ENCODE data around the gene SMIM10L2A.
"Not testable (repeated sequence)": the region's sequence is repeated elsewhere in the genome, so short reads cannot be mapped to it uniquely, and the experiment has no call there.

Gene SMIM10L2A

DNA sequence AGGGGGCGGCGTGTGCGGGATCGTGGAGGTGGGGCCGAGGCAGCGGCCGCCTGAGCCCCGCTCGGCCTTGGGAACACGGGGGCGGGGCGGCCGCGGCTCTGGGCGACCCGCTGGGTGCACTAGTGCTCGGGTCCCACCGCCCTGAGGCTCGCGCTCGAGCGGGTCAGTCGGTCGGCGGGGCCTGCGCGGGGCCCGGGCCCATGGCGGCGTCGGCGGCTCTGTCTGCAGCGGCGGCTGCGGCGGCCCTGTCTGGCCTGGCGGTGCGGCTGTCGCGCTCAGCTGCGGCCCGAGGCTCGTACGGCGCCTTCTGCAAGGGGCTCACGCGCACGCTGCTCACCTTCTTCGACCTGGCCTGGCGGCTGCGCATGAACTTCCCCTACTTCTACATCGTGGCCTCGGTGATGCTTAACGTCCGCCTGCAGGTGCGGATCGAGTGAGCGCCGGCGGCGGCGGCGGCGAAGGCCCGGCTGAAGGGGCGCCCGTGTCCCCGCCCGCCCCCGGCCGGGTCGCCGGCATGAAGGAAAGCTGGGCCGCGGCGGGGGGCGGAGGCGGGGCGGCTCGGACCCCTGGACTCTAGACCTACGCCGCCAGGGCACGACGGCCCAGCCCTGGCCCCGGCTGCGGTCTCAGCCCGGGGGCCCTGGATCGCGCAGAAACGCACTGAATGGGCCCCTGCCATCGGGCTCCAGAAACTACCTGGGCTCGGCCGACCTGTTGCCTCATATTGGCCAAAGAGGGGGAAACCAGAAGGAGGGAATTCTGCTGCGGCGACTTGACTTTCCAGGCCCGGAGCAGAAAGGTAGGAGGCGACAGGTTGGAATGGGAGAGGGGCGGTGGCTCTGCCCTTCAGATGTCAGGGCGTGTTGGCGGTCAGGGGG, at the start of gene SMIM10L2A:
Gene SMIM10L2A (plus strand): TSS at position 13 of the 878 bp plus-strand sequence. CDS start 188 bp downstream, at position 201.
- DNase-seq (ENCODE audit: extremely low read depth in 1 of 2, low read depth in 1 of 2), result no peak

DNA sequence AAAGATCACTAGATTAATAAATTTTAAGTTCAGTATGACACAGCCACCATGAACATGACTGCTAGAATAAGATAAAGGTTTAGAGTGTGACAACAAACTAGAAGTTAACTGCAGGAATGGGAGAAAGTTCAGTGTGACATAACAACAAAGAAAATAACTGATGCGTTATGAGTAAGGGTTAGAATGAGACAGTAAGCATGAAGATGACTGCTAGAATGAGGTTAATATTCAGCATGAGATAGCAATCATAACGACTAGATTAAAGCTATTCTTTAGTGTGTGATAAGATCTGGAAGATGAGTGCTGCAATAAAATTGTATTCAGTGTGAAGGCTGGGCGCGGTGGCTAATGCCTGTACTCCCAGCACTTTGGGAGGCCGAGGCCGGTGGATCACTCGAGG, 48.4 kb upstream of the SMIM10L2A start:
- no peak for DNase-seq (ENCODE audit: extremely low read depth in 1 of 2, low read depth in 1 of 2)

- DNase-seq (ENCODE audit: extremely low read depth in 1 of 2, low read depth in 1 of 2), result no peak
These were observed 39.5 kb upstream of the SMIM10L2A start for GRCh38 chrX:135382260-135382659.

DNA sequence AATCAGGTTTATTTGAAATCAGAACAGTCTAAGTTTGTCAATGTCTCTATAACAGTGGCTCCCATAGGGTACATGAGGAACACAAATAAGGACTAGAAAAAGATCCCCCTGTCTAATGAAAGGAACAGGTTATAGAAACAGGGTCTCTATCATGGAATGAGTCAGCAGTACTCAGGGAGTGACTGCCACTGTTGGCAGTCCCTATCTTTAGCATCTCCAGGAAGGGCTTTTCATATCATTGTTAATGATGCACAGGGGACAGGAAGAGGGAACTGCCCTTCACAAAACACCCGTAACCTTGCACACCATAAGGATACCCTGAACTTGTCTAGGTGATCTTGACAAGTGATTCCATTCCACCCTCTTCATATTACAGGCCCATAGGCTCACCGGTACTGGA, 38.5 kb upstream of the SMIM10L2A start:
- no peak for DNase-seq (ENCODE audit: extremely low read depth in 1 of 2, low read depth in 1 of 2)

DNA sequence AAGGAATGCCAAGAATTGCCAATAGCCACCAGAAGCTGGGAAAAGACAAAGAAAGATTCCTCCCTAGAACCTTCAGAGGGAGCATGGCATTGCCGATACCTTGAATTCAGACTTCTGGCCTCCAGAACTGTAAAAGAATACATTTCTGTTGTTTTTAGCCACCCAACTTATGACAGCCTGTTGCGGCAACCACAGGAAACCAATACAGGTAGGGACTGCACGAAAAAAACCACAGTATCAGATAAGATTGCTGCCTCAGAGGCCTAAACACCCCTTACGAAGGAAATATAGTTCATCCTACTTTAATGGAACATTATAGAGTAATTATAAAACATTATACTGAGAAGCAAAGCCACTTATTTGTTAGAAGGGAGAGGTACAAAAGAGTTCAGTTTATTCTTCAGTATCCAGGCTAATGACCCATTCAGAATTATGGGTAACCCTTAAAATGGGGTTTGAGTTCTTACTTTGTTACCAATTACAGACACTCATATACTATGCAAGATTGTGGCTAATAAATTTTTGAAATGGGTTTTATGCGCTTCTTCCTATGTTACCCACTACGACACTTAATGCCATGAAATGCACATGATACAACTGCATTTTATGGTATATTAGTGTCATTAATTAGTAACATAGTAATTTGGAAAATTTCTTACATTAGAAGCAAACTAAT, 37.4 kb upstream of the SMIM10L2A start:
- DNase-seq (ENCODE audit: extremely low read depth in 1 of 2, low read depth in 1 of 2), result peak in 1 of 2 donors; percentile 6

DNA sequence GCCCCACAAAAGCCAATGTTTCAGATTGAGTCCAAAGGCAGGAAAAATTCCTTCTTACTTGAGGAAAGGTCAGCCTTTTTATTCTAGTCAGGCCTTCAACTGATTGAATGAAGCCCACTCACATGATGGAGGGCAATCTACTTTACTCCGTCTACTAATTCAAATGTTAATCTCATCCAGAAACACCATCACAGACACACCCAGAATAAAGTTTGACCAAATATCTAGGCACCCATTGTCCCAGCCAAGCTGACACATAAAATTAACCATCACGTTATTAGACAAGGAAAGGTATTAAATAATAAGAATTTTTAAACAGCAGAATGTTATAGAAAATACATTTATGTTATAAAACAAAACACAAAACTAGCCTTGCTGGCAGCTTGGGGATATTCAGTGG, 32.9 kb upstream of the SMIM10L2A start:
- no peak for DNase-seq (ENCODE audit: extremely low read depth in 1 of 2, low read depth in 1 of 2)

DNA sequence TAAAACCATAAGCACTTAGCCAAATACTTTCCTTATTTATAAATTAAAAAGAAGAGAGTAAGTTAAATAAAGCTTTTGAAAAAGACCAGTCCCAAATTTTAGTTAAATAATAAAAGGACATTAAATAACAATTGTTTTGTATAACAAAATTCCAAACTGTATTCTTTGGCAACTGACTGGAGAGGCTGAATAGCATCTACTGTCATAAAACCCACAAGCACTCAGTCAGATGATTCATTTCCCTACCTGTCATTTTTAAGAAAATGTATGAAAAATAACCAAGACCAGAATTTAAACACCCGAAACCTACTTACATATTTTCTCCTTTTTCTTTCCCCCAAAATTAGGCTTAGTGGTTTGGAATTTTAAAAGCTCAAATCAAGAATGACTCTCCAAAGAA, 32.5 kb upstream of the SMIM10L2A start:
- DNase-seq (ENCODE audit: extremely low read depth in 1 of 2, low read depth in 1 of 2), result no peak

DNA sequence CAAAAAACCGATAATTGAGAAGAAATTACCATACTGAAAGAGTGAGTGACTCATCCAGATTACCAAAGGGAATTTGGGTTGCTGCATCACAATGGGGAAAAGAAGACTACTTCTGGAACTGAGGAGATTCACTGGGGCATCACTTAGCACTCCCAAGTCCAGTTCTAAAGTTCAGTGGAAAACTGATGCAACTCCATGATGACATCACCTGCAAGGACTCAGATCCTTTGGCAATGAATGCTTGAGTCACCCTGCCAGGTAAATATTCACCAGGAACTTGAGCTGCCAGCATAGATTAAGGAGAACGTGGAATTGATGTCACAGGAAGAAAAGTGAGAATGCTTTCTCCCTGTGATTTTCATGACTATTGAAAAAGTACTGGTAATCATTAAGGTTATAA, 32.0 kb upstream of the SMIM10L2A start:
- no peak for DNase-seq (ENCODE audit: extremely low read depth in 1 of 2, low read depth in 1 of 2)

DNA sequence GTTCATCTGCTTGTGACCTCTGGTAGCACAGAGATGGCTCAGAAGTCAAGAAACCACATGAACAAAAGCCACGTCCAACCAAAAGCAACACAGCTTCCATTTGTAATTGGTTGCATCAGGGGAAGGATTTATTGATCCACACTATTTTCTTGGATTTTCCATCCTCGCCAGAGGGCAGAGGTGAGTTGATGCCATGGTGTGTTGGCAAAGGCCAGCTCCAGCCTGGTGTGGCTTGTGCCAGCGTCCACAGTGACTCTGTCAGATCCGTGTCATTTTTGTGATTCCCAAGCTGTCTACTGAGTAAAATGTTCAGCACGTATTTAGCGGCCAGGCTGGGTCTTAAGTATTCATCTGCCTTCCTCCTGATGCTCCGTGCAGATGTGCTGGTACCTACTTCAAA, 30.0 kb upstream of the SMIM10L2A start:
- no peak for DNase-seq (ENCODE audit: extremely low read depth in 1 of 2, low read depth in 1 of 2)

DNA sequence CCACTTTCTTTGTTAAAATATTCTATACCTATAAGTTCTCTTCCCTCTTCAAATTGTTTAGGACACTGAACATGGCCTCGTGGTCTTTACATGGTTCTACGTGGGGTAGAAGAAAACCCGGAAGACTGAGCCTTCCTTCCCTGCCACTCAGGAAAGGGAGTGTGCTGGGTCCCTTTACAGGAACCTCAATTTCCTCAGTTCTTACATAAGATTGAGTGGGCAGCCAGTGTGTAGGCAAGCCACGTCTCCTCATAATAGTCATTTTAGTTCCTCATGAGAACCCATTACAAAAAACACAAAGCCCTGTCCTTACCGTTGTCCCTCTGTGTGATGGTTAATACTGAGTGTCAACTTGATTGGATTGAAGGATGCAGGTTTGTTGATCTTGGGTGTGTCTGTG, 28.7 kb upstream of the SMIM10L2A start:
- DNase-seq (ENCODE audit: extremely low read depth in 1 of 2, low read depth in 1 of 2), result no peak

GRCh38 chrX:135395064-135395463, 26.7 kb upstream of the SMIM10L2A start:
- DNase-seq (ENCODE audit: extremely low read depth in 1 of 2, low read depth in 1 of 2), result no peak

DNA sequence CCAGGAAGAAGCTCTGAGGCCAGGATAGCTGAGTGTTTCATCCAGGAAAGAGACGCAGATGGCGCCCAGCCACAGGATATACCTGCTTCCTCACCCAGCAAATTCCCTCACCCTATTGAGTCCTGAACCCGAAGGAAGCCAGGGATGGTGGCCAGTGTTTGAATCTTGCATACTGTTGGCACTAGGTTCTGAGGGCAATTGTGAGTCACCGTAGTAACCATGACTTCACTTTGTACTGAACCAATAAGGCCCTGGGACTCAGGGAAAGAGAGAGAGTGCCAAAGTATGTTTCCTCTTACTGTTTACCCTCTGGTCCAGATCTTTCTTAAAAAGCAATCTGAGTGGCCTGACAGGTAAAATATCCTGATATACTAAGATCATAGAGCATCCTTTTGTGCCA, 25.6 kb upstream of the SMIM10L2A start:
- DNase-seq (ENCODE audit: extremely low read depth in 1 of 2, low read depth in 1 of 2), result no peak

DNA sequence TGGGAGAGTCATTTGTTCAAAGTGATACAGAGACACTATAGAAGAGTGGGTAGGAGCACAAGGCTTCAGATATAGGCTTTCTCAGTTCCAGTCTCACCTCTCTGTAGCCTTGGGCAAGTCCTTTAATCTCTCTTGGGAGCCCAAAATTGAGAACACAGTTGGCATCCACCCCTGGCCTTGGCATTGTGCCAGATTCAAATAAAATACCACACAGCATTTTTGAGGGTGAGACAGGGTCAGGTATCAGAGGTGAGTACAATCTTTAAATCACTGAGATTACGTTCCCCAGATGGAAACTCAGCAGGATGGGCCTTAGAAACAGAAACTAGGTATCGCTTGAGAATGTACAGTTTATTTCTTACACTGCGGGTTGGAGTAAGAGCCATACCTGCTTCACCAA, 25.2 kb upstream of the SMIM10L2A start:
- DNase-seq (ENCODE audit: extremely low read depth in 1 of 2, low read depth in 1 of 2), result no peak

DNA sequence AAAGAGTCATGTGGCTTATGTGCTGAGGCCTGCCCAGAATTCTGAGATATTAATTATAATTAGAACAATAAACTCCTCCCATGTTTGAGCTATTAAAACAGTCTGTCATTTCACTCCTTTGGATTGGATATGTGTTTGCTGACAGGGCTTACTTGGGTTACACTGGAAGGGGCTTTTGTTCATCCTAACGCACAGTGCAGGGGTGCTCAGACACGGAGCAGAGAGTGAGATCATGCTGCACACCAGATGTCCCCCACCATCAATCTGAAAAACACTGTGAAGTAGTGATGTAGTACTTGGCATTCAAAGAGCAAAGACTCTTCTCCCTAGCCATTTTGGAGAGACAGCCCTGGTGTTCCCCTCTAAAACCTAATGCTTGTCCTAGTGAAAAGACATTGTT, 24.1 kb upstream of the SMIM10L2A start:
- DNase-seq (ENCODE audit: extremely low read depth in 1 of 2, low read depth in 1 of 2), result no peak

GRCh38 chrX:135403374-135403773, 18.4 kb upstream of the SMIM10L2A start:
- DNase-seq (ENCODE audit: extremely low read depth in 1 of 2, low read depth in 1 of 2), result no peak

DNA sequence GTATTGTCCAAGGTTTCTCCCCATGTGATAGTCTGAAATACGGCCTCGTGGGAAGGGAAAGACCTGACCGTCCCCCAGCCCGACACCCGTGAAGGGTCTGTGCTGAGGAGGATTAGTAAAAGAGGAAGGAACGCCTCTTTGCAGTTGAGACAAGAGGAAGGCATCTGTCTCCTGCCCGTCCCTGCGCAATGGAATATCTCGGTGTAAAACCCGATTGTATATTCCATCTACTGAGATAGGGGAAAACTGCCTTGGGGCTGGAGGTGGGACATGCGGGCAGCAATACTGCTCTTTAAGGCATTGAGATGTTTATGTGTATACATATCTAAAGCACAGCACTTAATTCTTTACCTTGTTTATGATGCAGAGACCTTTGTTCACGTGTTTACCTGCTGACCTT, 15.3 kb upstream of the SMIM10L2A start:
- DNase-seq (ENCODE audit: extremely low read depth in 1 of 2, low read depth in 1 of 2), result not testable (repeated sequence)

DNA sequence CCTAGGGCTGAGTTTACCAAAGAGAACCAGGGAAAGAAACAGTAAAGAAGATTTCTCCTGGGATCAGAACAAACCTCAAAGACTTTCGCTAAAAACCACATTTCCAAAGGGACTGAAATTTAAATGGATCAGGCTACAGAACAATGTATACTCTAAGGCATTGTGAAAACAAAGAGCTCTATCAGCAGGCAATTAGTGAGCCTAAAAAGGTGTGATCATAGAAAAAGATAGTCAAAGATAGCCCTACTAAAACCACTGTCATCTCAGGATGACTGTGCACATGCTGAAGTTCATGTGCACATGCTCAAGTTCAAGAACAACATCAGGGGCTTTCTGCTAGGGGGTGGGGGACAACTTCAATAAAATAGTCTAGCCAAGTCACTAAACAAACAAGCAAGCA, 12.9 kb upstream of the SMIM10L2A start:
- no peak for DNase-seq (ENCODE audit: extremely low read depth in 1 of 2, low read depth in 1 of 2)

DNA sequence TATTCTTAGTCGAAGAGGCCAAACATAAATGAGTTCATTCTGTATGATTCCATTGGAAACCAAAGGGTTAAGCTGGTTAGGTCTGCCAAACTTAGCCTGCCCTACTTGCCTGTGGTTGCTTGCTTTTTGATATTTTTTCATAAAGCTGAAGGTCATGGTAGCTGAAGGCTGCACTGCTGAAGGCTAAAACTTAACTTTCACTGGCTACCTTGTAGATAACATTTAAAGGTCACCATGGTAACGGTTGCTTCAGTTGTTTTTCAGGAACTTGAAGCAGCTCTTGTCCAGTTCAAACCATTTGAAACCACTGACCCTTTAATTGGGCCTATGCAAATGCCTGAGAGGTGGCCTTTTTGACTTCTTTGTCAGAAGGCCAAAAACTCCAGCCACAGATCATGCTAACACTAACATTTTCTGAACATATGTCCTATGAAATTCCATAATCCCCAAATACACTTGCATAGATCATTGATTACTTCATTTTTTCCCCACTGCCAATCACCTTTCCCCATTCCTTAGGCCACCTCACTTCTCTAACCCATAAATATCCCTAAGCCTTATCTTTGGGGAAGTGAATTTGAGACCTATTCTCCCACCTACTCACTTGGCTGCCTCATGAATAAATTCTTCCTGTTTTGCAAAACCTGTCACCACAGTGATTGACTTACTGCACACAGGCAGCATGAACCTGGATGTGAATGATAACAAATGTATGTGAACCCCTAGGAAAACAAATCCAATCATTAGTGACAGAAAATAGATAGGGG, 10.7 kb upstream of the SMIM10L2A start:
- DNase-seq (ENCODE audit: extremely low read depth in 1 of 2, low read depth in 1 of 2), result no peak

GRCh38 chrX:135411893-135412292, 9.9 kb upstream of the SMIM10L2A start:
- no peak for DNase-seq (ENCODE audit: extremely low read depth in 1 of 2, low read depth in 1 of 2)

DNA sequence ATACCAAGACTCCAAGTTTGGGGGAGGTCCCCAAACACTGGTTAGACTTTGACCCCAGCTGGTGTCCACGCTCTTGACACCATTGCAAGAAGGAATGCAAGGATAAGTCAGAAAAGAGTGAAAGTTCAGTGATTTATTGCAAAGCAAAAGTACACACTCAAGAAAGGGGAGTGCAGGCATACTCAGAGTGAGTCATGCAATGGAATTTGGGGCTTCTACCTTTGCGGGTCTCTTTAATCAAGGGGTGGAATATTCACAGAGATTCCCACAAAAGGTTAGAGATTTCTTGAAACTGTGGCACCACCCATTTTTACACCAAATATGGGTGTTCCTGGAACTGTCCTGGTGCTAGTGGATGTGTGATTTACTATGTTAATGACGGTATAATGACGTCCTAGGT, 5.2 kb upstream of the SMIM10L2A start:
- no peak for DNase-seq (ENCODE audit: extremely low read depth in 1 of 2, low read depth in 1 of 2)

- no peak for DNase-seq (ENCODE audit: extremely low read depth in 1 of 2, low read depth in 1 of 2)
These were observed 913 bp upstream of the SMIM10L2A start for GRCh38 chrX:135420831-135421230.

DNA sequence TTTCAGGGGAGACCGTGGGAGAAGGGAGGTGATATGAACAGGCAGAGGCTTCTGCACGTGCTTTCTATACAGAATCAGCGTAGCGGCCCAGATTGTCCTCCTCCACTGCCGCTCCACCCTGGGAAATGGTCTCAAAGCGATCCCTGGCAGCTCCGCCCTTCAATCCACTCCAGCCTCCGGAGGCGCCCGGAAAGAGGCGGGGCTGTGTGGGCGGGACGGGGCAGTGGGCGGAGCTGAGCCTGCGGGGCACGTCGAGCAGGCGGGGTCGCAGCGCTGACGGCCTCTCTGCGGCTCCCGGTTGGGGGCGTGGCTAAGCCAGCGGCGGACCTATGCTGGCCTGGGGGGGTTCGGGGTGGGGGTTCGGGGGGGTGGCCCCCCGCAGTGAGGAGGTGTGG, 210 bp upstream of the SMIM10L2A start:
- peak; percentile 63 to 79 for DNase-seq (ENCODE audit: extremely low read depth in 1 of 2, low read depth in 1 of 2)
